HepG2 (cell line): ENCODE data around the gene MED22. TPM values are rescaled to one million over a fixed set of nuclear protein-coding genes. Genes with fewer than 3 reads are reported as not detected.

Experiments used
- ATAC-seq: fragments of 200-7000 bp; cut with Tn5 transposase; 3 replicates; pipeline ENCODE4 v1.9.1; 2020; ENCODE audit warnings: mild to moderate bottlenecking, moderate library complexity
- BruUV-seq: library from RNA; stranded (reverse); fragments of 400-500 nt; replicated peaks from 2 replicates; lab custom pipeline; 2021; lab: Mats Ljungman, UMichigan
- CTCF ChIA-PET: fragments of 300-600 bp; formaldehyde crosslinking; extraction: SDS; loops from one replicate; lab custom pipeline; 2021; ENCODE audit warnings: low total read pairs, inconsistent platforms, low intra/inter-chr PET ratio; lab: Yijun Ruan, JAX
- POLR2A ChIA-PET: fragments of 350-600 bp; sonication (Branson Sonifier 250); formaldehyde crosslinking; loops from one replicate; lab custom pipeline; 2020; ENCODE audit warnings: antibody characterized with exemption, inconsistent platforms; lab: Yijun Ruan, JAX
- DNase-seq: peaks from one replicate; pipeline ENCODE4 v3.0.0-alpha.2; 2015; ENCODE audit warnings: low spot score
- FAIRE-seq: peaks from 3 replicates; lab custom pipeline; 2011; peaks lifted over from hg19 to GRCh38; lab: Jason Lieb, UNC
- H2AFZ ChIP-seq: one replicate; pipeline ENCODE4 v1.6.1; 2011; ENCODE audit warnings: low read length, inconsistent platforms
- H3K27ac ChIP-seq: fragments of 300-600 bp; 3 replicates; pipeline ENCODE4 v1.8.0; 2011; ENCODE audit warnings: mixed run types, mild to moderate bottlenecking, mixed read lengths, low read length, inconsistent platforms; ENCODE audit not compliant: insufficient read depth; ENCODE audit errors: extremely low read length
- H3K27me3 ChIP-seq, 2 experiments: fragments of 200-600 bp in 1 of 2; 2 replicates in 1 of 2; 3 replicates in 1 of 2; pipeline versions ENCODE4 v1.6.0 to v1.8.0; 2011; ENCODE audit warnings: low read length in 2 of 2, mild to moderate bottlenecking in 2 of 2, moderate library complexity in 2 of 2, inconsistent platforms in 1 of 2; ENCODE audit not compliant: insufficient read depth in 2 of 2, control insufficient read depth in 1 of 2
- H3K36me3 ChIP-seq, 2 experiments: fragments of 200-600 bp in 1 of 2; replicated peaks in 1 of 2; 2 replicates in 1 of 2; 3 replicates in 1 of 2; pipeline versions ENCODE4 v1.5.1 to v1.8.0; 2011; ENCODE audit warnings: low read length in 2 of 2, inconsistent platforms in 1 of 2; ENCODE audit not compliant: insufficient read depth in 2 of 2, control insufficient read depth in 1 of 2
- H3K4me1 ChIP-seq: 2 replicates; pipeline ENCODE4 v1.5.1; 2012; ENCODE audit warnings: low read length, inconsistent platforms; ENCODE audit not compliant: insufficient read depth
- H3K4me2 ChIP-seq: 2 replicates; pipeline ENCODE4 v1.6.0; 2011; ENCODE audit warnings: low read depth, low read length, inconsistent platforms
- H3K4me3 ChIP-seq, 3 experiments: fragments of 200-600 bp in 1 of 3; sonication (generic), shearing (Covaris generic) in 1 of 3; replicated peaks in 1 of 3; 2 replicates each; pipeline ENCODE4 v1.5.1; 2011 to 2016; ENCODE audit warnings: low read length in 3 of 3, inconsistent platforms in 2 of 3, low read depth in 2 of 3, mild to moderate bottlenecking in 2 of 3, control low read depth in 1 of 3, mixed read lengths in 1 of 3; ENCODE audit not compliant: insufficient read depth in 1 of 3
- H3K79me2 ChIP-seq: one replicate; pipeline ENCODE4 v1.6.1; 2011; ENCODE audit warnings: low read length, inconsistent platforms; ENCODE audit not compliant: insufficient read depth
- H3K9ac ChIP-seq: 2 replicates; pipeline ENCODE4 v1.6.0; 2011; ENCODE audit warnings: mild to moderate bottlenecking, low read depth, low read length, inconsistent platforms; ENCODE audit not compliant: insufficient read depth
- H3K9me3 ChIP-seq: 2 replicates; pipeline ENCODE4 v1.5.1; 2012; ENCODE audit warnings: mild to moderate bottlenecking, low read length
- H4K20me1 ChIP-seq: 2 replicates; pipeline ENCODE4 v1.6.0; 2011; ENCODE audit warnings: inconsistent platforms, mild to moderate bottlenecking, low read length, moderate library complexity; ENCODE audit not compliant: insufficient read depth
- ATF5 ChIP-seq: sonication (generic); formaldehyde crosslinking; IDR thresholded peaks from 2 replicates; pipeline ENCODE4 v1.4.0; 2020; ENCODE audit warnings: mild to moderate bottlenecking, low read depth, missing genetic modification reagents
- FIP1L1 ChIP-seq: fragments of 200-400 bp; formaldehyde crosslinking; IDR thresholded peaks from 2 replicates; pipeline ENCODE4 v1.6.1; 2018; ENCODE audit warnings: low read depth, mild to moderate bottlenecking, low read length, moderate library complexity, borderline replicate concordance; ENCODE audit not compliant: insufficient read depth
- GATAD1 ChIP-seq: IDR thresholded peaks from 2 replicates; pipeline ENCODE4 v1.6.1; 2016; ENCODE audit warnings: missing genetic modification reagents, missing compliant biosample characterization
- HNRNPL ChIP-seq: fragments of 200-400 bp; formaldehyde crosslinking; IDR thresholded peaks from 2 replicates; pipeline ENCODE4 v1.6.1; 2017; ENCODE audit warnings: mild to moderate bottlenecking, low read depth, low read length
- KLF6 ChIP-seq: IDR thresholded peaks from 2 replicates; pipeline ENCODE4 v1.8.0; 2016; ENCODE audit warnings: missing biosample characterization, missing genetic modification reagents
- MED13 ChIP-seq: sonication (generic); formaldehyde crosslinking; IDR thresholded peaks from 2 replicates; pipeline ENCODE4 v1.5.0; 2020; ENCODE audit warnings: missing genetic modification reagents
- MTF1 ChIP-seq: sonication (generic); formaldehyde crosslinking; IDR thresholded peaks from 2 replicates; pipeline ENCODE4 v1.5.0; 2020; ENCODE audit warnings: missing genetic modification reagents
- MYNN ChIP-seq: sonication (generic); formaldehyde crosslinking; IDR thresholded peaks from 2 replicates; pipeline ENCODE4 v1.4.0; 2020; ENCODE audit warnings: mild to moderate bottlenecking, low read depth, missing genetic modification reagents
- POLR2AphosphoS5 ChIP-seq: IDR thresholded peaks from 2 replicates; pipeline ENCODE4 v1.6.1; 2012; ENCODE audit warnings: low read depth, low read length
- RAD21 ChIP-seq: fragments of 450-650 bp; formaldehyde crosslinking; IDR thresholded peaks from 2 replicates; pipeline ENCODE4 v1.5.0; 2020; ENCODE audit warnings: mild to moderate bottlenecking
- SATB2 ChIP-seq: sonication (generic); formaldehyde crosslinking; IDR thresholded peaks from 2 replicates; pipeline ENCODE4 v1.5.0; 2020; ENCODE audit warnings: missing genetic modification reagents
- SRSF9 ChIP-seq: fragments of 200-400 bp; formaldehyde crosslinking; IDR thresholded peaks from 2 replicates; pipeline ENCODE4 v1.6.1; 2018; ENCODE audit warnings: borderline replicate concordance, mild to moderate bottlenecking, low read depth, low read length; ENCODE audit not compliant: insufficient read depth, poor library complexity, severe bottlenecking
- ZBTB3 ChIP-seq: sonication (generic); formaldehyde crosslinking; IDR thresholded peaks from 2 replicates; pipeline ENCODE4 v1.4.0; 2020; ENCODE audit warnings: low read depth, mild to moderate bottlenecking, moderate library complexity, missing genetic modification reagents, borderline replicate concordance
- ZFP37 ChIP-seq: sonication (generic); formaldehyde crosslinking; IDR thresholded peaks from 2 replicates; pipeline ENCODE4 v1.4.0; 2020; ENCODE audit warnings: missing genetic modification reagents, borderline replicate concordance
- ZNF451 ChIP-seq: sonication (generic); formaldehyde crosslinking; IDR thresholded peaks from 2 replicates; pipeline ENCODE4 v1.5.0; 2020; ENCODE audit warnings: mild to moderate bottlenecking, missing genetic modification reagents
- ZNF556 ChIP-seq: sonication (generic); formaldehyde crosslinking; IDR thresholded peaks from 2 replicates; pipeline ENCODE4 v1.4.0; 2020; ENCODE audit warnings: mild to moderate bottlenecking, missing genetic modification reagents, borderline replicate concordance
- ZNF619 ChIP-seq: sonication (generic); formaldehyde crosslinking; IDR thresholded peaks from 2 replicates; pipeline ENCODE4 v1.4.0; 2020; ENCODE audit warnings: mild to moderate bottlenecking, missing genetic modification reagents
- ZNF75D ChIP-seq: sonication (generic); formaldehyde crosslinking; IDR thresholded peaks from 2 replicates; pipeline ENCODE4 v1.8.1; 2023; ENCODE audit warnings: missing genetic modification reagents, mild to moderate bottlenecking, borderline replicate concordance
- ZNF83 ChIP-seq: sonication (generic); formaldehyde crosslinking; IDR thresholded peaks from 2 replicates; pipeline ENCODE4 v1.4.0; 2020; ENCODE audit warnings: missing genetic modification reagents, mild to moderate bottlenecking, borderline replicate concordance
- ZSCAN12 ChIP-seq: sonication (generic); formaldehyde crosslinking; IDR thresholded peaks from 2 replicates; pipeline ENCODE4 v1.9.0; 2021; ENCODE audit warnings: mild to moderate bottlenecking, missing genetic modification reagents
- ZSCAN20 ChIP-seq: sonication (generic); formaldehyde crosslinking; IDR thresholded peaks from 2 replicates; pipeline ENCODE4 v1.4.0; 2020; ENCODE audit warnings: missing genetic modification reagents, mild to moderate bottlenecking, borderline replicate concordance
- ZSCAN5A ChIP-seq: sonication (generic); formaldehyde crosslinking; IDR thresholded peaks from 2 replicates; pipeline ENCODE4 v1.8.0; 2022; ENCODE audit warnings: mild to moderate bottlenecking, missing genetic modification reagents, borderline replicate concordance
- WGBS: methylation state at CpG from one replicate; pipeline ENCODE4 v1.1.6; 2017; ENCODE audit warnings: low lambda C conversion rate; 5-methylcytosine and 5-hydroxymethylcytosine counted together
- in situ Hi-C: cut with HindIII; loops from 2 replicates; pipeline ENCODE4 v1.10.0; 2017; ENCODE audit warnings: low pct_unique_long_range_greater_than_20kb; ENCODE audit not compliant: extremely low pct_ligation_motif_present
- intact Hi-C: fragments of 100-400 bp; cut with micrococcal nuclease; formaldehyde crosslinking; loops from one replicate; pipeline ENCODE4 v1.10.0; 2022; ENCODE audit not compliant: unreplicated experiment
- polyA plus RNA-seq, 8 experiments: library from polyadenylated mRNA; depleted of rRNA in 3 of 8; stranded (reverse) in 7 of 8; unstranded in 1 of 8; fragments of >200 nt; fragmentation: Illumina TruSeq in 4 of 8; extraction: Trizol in 4 of 8; gene quantifications; 2 replicates each; pipeline versions ENCODE4 v1.2.1 to v1.2.3, GENCODE V29; 2011 to 2016; ENCODE audit warnings: low read depth in 4 of 8, missing spikeins in 1 of 8, mixed read lengths in 1 of 8; ENCODE audit not compliant: insufficient read depth in 1 of 8
- total RNA-seq, 5 experiments: library from RNA; depleted of rRNA; stranded (reverse); fragments of >200 nt; fragmentation: Illumina TruSeq; extraction: Trizol; gene quantifications; 2 replicates each; pipeline ENCODE4 v1.2.3, GENCODE V29; 2016; ENCODE audit warnings: low read depth in 1 of 5

Gene MED22
- total and polyA plus RNA-seq, 2 of the 13 experiments (the other 11 are each of a cell fraction or from before 2014, with no cell fraction given), result 15.8 to 22.1 TPM

- DNase-seq (no peak), FAIRE-seq (no peak), ATAC-seq (no peak)
- in situ Hi-C loops, result no loop called here
- H3K79me2 ChIP-seq, result peaks cover 38% of the 10 kb centered on the region
- no peak overlapping the region for H2AFZ ChIP-seq
- H3K27ac ChIP-seq, result no peak overlapping the region
- no peaks in the 10 kb centered on the region for H3K9me3 ChIP-seq
- no peak overlapping the region for H3K4me3 ChIP-seq
- peaks cover 19% of the 10 kb centered on the region for H4K20me1 ChIP-seq
- ChIA-PET CTCF (no interaction called here), POLR2A (interaction anchor here (1.6 kb wide), 1 partner anchor 321 kb away, joined by 6 read pairs; the partner anchor contains the start of gene GTF3C5)
- H3K9ac ChIP-seq, result no peak overlapping the region
- peaks cover 18 to 43% of the 10 kb centered on the region in 2 experiments for H3K36me3 ChIP-seq
- peaks cover 40% of the 10 kb centered on the region for H3K4me1 ChIP-seq
- BruUV-seq, result no TSS peak
- intact Hi-C loops, result no loop called here
- H3K27me3 ChIP-seq, result no peaks in the 10 kb centered on the region; a peak in 1 of 5 replicates
- WGBS, result 100% methylated on average over 3 of the region's 3 CpGs
- H3K4me2 ChIP-seq, result no peak overlapping the region
- TF ChIP-seq ZNF451 (CRISPR knock-in tag) (no peak), KLF6 (CRISPR knock-in tag) (no peak), ZSCAN5A (CRISPR knock-in tag) (no peak), ZBTB3 (CRISPR knock-in tag) (no peak), GATAD1 (CRISPR knock-in tag) (no peak), RAD21 (CRISPR knock-in tag) (no peak), ZFP37 (no peak), ZNF83 (CRISPR knock-in tag) (no peak), ZSCAN12 (no peak), ATF5 (CRISPR knock-in tag) (no peak), ZNF619 (CRISPR knock-in tag) (no peak), ZNF556 (CRISPR knock-in tag) (no peak), HNRNPL (0 out of 2 replicates have a peak, but pooled peaks have one; percentile 7), MTF1 (CRISPR knock-in tag) (no peak), SRSF9 (no peak), ZSCAN20 (CRISPR knock-in tag) (no peak), POLR2AphosphoS5 (peak; percentile 11; the same call in 1 of the 2 replicates), FIP1L1 (no peak), SATB2 (CRISPR knock-in tag) (no peak), MYNN (no peak), ZNF75D (CRISPR knock-in tag) (no peak), MED13 (CRISPR knock-in tag) (0 out of 2 replicates have a peak, but pooled peaks have one; percentile 25)
- TF ChIP-seq, all 625 proteins: peak for 3
These were observed 3.6 kb upstream of the MED22 start for GRCh38 chr9:133351526-133351907.
